CD1c-positive myeloid dendritic cell (primary cell): ENCODE measurements around the gene UBAP2.
"Not testable (repeated sequence)": the region's sequence is repeated elsewhere in the genome, so short reads cannot be mapped to it uniquely, and the experiment has no call there.

ENCODE experiments used
- DNase-seq: peaks from one replicate; pipeline ENCODE4 v3.0.0-alpha.2; 2016; ENCODE audit errors: extremely low spot score

The UBAP2 gene

GRCh38 chr9:33988219-33988890, 60.3 kb downstream of the UBAP2 start:
- DNase-seq = no peak

DNA sequence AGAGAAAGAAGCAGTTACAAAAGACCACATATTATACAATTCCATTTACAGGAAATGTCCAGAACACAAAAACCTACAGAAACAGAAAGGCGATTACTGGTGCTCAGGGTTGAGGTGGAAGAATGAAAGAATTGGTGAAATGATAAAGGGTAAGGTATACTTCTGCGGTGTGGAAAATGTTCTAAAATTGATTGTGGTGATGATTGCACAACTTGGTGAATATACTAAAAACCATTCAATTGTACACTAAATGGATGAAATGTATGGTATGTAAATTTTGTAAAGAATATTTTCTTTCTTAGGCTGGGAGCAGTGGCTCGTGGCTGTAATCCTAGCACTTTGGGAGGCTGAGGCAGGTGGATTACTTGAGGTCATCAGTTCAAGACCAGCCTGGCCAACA, 72.3 kb downstream of the UBAP2 start:
- DNase-seq = no peak

- DNase-seq = no peak
These were observed 76.0 kb downstream of the UBAP2 start for GRCh38 chr9:33972698-33973097.

DNA sequence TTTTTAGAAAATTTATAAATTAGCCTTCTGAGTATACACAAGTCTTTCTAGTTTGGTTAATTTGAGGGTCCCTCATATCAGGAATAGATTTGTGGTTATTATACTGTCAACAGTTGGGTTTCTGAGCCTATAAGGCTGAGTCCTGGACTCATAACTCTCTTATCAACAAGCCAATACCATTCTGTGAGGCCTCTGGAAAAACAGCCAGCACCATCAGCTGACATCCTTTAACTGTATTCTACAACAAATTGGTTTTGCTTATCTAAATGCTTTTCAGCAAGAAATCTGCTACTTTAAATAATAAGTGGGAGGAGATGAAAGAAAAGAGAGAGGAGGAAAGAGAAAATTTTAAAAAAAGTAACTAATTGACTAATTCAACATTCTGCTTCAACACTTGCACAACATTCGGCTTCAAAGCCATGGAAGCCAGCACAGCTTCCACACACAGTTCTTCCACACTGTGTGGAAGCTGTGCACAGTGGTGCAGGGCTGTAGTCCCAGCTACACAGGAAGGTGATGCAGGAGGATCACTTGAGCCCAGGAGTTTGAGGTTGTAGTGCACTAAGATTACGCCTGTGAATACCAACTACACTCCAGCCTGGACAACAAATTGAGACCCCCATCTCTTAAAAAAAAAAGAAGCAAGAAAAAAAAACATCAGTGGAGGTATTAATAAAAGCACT, 84.5 kb downstream of the UBAP2 start:
- no peak for DNase-seq

GRCh38 chr9:33962468-33962867, 86.2 kb downstream of the UBAP2 start:
- not testable (repeated sequence) for DNase-seq

DNA sequence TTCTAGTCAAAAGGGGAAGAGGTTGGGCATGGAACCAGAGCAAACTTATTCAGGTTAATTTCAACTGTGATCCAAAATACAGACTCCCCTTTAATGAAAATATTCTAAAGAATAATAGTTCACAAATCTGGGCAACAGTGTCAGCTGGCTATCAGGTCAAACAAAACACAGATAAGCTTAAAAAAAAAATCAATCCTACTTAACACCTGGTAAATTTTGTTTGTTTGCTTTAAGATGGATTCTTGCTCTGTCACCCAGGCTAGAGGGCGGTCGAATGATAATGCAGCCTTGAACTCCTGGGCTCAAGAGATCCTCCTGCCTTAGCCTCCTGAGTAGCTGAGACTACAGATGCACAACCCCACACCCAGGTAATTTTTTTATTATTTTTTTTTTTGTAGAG, 89.0 kb downstream of the UBAP2 start:
- no peak for DNase-seq

DNA sequence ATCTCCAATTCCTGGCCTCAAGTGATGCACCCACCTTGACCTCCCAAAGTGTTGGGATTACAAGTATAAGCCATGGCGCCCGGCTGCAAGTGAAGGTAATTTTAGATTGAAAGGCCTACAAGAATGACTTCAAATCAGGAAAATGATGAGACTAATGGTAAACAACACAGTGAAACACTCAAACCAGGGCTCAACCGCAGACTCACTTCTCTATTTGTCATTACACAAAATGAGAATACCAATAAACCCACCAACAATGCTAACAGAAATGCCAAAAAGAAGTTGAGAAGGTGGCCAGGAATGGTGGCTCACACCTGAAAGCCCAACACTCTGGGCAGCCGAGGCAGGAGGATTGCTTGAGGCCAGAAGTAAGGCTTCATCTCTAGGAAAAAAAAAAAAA, 92.1 kb downstream of the UBAP2 start:
- DNase-seq = no peak

DNA sequence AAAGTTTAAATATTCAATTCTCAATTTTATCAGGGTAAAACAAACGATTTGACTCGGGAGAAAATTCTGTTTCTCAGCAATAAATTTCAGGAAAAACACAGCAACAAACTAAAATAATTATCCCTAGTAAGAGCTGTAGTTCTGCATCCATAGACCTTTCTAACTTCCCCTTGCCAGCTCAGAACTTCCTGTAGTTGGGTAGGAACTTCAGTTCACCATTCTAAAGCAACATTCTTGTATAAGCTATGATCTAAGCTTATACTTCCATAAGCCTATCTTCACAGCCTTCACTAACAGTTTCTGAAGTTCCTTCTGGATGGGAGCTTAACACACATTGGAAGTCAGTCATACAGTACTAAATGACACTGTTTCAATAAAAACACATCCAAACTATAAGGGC, 96.6 kb downstream of the UBAP2 start:
- DNase-seq = peak; percentile 51

GRCh38 chr9:33950371-33950770, 98.3 kb downstream of the UBAP2 start:
- no peak for DNase-seq

- DNase-seq = no peak
These were observed 101.7 kb downstream of the UBAP2 start for GRCh38 chr9:33946779-33947535.

- no peak for DNase-seq
These were observed 105.3 kb downstream of the UBAP2 start for GRCh38 chr9:33943389-33943788.

DNA sequence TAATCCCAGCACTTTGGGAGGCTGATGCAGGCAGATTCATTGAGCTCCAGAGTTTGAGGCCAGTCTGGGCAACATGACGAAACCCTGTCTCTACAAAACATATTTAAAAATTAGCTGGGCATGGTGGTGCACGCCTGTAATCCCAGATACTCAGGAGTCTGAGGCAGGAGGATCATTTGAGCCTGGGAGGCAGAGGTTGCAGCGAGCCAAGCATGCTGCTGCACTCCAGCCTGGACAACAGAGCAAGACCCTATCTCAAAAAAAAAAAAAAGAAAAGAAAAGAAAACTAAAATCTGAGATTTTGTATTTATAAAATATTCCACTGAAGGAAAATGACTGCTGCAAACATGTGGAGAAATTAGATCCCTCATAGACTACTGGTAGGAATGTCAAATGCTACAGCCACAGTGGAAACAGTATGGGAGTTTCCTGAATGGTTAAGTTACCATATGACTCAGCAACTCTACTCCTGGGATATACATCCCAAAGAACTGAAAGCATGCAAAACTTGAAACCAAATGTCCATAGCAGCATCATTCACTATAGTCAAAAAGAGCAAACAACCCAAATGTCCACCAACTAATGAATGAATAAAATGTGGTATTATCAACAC, 106.1 kb downstream of the UBAP2 start:
- DNase-seq = no peak

GRCh38 chr9:33939924-33940874, 108.5 kb downstream of the UBAP2 start:
- no peak for DNase-seq

GRCh38 chr9:33934188-33934878, 114.4 kb downstream of the UBAP2 start:
- no peak for DNase-seq

GRCh38 chr9:33932078-33932807, 116.4 kb downstream of the UBAP2 start:
- DNase-seq = no peak

DNA sequence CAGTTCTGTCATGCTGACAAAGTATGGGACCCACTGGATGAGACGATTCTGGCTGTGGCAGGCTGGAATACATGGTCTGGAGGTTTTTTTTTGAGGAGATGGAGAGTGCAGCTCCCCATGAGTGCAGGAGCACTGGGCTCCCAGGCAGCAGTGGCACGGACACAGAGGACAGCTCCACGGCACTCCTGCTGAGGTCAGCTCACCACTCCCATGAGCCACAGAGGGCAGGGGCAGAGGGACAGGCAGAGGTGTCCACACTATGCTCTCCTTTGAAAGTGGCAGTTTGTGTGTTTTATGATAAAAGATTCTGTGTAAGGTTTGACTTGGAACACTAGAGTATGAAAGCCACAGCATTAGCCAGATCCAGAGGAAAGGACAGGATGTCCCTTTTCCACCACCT, 117.4 kb downstream of the UBAP2 start:
- DNase-seq = no peak

DNA sequence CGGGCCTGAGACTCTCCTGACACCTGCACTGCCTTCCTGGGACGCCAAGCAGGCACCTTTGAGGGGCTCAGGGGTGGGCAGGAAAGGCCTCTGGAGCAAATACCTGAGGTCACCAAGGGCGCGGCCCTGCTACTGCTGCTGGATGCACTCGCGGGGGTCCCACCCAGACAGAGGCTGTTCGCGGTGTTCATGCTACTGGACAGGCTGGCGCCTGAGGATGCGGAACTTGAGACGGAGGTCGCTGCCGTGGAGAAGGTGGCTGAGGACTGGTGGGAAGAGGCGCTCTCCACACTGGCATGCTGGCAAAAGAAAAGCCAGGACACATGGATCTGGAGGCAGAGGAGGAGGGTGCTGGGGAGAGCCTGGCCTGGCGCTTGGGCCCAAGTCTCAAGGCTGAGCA, 121.0 kb downstream of the UBAP2 start:
- no peak for DNase-seq

GRCh38 chr9:33926746-33927485, 121.8 kb downstream of the UBAP2 start:
- no peak for DNase-seq
